Epithelial cell of proximal tubule (primary cell): ENCODE data around the gene MYOZ1. TPM values are rescaled to one million over a fixed set of nuclear protein-coding genes. Genes with fewer than 3 reads are reported as not detected.

ENCODE experiments used
- DNase-seq: peaks from one replicate; pipeline ENCODE4 v3.0.0-alpha.2; 2011; ENCODE audit warnings: low read depth
- H3K4me3 ChIP-seq: 2 replicates; pipeline ENCODE4 v1.5.1; 2011; ENCODE audit warnings: low read depth, mild to moderate bottlenecking, low read length
- total RNA-seq: library from RNA; depleted of rRNA; stranded (reverse); fragments of >200 nt; gene quantifications from 2 replicates; pipeline ENCODE4 v1.2.3, GENCODE V29; 2015
- TF ChIP-seq, protein P1 (sequence below): conservative IDR thresholded peaks from 2 replicates; pipeline ENCODE4 v1.5.1; 2012; ENCODE audit warnings: low read depth, mild to moderate bottlenecking, low read length

MYOZ1 gene
- total RNA-seq, 1 donor from 2014 or later, result 1.1 TPM

DNA sequence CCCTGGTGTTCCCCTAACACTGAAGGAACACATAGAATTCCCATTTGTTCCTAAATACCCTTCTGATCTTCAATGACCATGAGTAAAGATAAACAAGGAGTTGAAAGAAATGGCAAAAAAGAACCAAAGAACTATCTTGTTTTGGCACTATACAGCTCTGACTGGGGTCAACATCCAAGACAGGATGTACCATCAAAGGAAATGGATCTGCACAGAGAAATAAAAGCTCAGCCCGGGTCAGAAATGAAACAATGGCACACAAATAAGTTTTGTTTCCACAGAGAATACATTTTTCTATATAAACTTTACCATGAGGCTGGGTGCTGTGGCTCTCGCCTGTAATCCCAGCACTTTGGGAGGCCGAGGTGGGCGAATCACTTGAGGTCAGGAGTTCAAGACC lies 32.2 kb downstream of the MYOZ1 start:
- DNase-seq, result no peak
- H3K4me3 ChIP-seq, result no peak overlapping the region
- TF ChIP-seq, protein P1, sequence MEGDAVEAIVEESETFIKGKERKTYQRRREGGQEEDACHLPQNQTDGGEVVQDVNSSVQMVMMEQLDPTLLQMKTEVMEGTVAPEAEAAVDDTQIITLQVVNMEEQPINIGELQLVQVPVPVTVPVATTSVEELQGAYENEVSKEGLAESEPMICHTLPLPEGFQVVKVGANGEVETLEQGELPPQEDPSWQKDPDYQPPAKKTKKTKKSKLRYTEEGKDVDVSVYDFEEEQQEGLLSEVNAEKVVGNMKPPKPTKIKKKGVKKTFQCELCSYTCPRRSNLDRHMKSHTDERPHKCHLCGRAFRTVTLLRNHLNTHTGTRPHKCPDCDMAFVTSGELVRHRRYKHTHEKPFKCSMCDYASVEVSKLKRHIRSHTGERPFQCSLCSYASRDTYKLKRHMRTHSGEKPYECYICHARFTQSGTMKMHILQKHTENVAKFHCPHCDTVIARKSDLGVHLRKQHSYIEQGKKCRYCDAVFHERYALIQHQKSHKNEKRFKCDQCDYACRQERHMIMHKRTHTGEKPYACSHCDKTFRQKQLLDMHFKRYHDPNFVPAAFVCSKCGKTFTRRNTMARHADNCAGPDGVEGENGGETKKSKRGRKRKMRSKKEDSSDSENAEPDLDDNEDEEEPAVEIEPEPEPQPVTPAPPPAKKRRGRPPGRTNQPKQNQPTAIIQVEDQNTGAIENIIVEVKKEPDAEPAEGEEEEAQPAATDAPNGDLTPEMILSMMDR, result no peak

DNA sequence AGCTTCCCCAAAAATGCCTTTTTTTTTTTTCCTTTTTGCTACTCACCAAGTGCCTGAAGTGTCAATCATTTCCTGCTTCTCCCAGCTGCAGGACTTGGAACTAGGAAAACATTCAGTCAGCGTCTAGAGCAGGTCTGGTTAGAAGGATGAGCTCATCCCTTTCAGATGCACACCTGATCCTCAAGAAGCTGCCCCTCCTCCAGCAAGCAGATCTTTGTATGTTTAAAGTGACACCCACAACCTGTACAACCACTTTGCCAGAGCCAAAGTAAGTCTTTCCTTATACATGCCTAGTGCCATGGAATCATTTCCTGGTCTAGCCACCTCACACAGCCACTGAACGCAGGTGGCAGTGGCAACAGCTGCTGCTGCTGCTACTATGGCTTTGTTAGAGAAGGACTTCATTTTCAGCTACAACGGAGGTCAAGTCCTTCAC lies 39.8 kb downstream of the MYOZ1 start:
- H3K4me3 ChIP-seq, result no peak overlapping the region
- DNase-seq, result no peak
- TF ChIP-seq, protein P1, result no peak

DNA sequence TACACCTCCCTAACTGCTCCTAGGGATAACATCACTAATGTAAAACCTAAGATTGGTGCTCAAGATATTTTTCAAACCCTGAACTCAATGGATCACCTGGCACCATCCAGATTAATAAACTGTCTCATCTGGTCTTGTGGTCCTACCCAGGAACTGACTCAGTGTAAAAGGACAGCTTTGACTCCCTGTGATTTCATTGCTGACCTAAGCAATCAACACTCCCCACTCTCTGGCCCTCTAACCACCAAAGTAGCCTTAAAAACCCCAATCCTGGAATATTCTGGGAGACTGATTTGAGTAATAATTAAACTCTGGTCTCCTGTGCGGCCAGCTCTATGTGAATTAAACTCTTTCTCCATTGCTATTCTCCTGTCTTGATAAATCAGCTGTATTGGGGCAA lies 43.9 kb downstream of the MYOZ1 start:
- H3K4me3 ChIP-seq, result no peak overlapping the region
- no peak for DNase-seq
- TF ChIP-seq, protein P1, result no peak

DNA sequence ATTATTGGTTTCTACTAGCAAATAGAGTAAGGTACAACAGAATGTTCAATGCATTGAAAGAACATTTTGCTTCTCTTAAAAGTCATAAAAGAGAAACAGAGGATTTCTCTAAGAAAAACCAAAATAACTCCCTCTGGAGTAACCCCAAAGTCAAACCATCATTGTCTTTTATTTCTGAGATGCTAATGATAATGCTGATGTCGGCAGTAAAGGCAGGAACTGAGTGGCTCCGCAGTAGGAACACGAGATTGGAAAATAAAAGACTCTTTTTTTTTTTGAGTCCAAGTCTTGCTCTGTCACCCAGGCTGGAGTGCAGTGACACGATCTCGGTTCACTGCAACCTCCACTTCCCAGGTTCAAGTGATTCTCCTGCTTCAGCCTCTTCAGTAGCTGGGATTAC lies 47.5 kb downstream of the MYOZ1 start:
- no peak overlapping the region for H3K4me3 ChIP-seq
- TF ChIP-seq, protein P1, result no peak
- DNase-seq, result no peak

DNA sequence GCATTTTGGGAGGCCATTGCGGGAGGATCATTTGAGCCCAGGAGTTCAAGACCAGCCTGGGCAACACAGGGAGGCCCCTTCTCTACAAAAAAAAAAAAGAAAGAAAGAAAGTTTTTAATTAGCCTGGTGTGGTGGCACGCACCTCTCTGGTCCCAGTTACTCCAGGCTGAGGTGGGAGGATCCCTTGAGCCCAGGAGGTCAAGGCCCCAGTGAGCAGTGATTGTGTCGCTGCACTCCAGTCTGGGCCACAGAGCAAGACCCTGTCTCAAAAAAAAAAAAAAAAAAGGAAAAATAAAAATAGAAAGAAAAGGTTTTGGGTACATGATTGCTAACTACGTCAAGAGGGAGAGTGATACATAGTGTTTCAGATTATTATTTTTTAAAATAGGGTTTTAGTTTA lies 48.2 kb downstream of the MYOZ1 start:
- no peak for DNase-seq
- no peak overlapping the region for H3K4me3 ChIP-seq
- TF ChIP-seq, protein P1, result no peak

DNA sequence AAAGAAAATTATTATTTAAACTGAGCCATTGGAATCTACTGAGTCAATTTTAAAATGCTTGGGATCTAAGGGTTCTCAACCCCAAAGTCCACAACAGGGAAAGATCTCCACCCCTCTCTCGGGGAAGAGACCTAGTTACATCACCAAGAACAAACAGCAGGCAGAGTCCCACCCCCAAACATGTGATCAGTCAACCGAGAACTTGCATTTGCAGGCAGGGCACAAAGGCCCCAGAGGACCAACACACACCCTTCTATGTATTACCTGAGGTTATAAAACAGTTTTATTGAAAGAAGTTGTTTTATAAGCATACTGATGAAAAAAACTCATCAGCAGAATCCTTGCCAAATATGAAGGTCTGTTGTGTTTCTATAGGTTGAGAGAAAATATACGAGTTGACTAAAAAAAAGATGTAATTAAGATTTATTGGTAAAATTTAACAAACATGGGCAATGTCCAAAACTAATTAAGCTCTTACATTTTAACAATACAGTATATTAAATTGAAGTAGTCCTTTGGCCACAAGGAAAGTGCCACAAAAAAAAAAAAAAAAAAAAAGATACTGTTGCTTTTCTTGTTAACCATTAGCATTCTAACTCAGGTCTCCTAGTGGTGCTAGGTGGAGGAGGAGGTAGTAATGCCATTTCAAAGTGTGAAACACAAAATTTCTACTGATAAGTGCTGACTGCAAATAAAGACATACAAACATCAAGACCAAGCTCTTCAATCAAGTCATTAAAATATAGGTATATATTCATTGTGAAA lies 49.2 kb downstream of the MYOZ1 start:
- TF ChIP-seq, protein P1, result peak; percentile 28
- peak overlapping the region; percentile 24 for H3K4me3 ChIP-seq
- DNase-seq, result no peak
